OCI-M2 (cell line): Measurements from ENCODE around the gene FARS2.

Experiments
- DNase-seq: peaks from one replicate; lab custom pipeline; 2025; ENCODE audit not compliant: unreplicated experiment; lab: John Stamatoyannopoulos, UW

Gene FARS2

DNA sequence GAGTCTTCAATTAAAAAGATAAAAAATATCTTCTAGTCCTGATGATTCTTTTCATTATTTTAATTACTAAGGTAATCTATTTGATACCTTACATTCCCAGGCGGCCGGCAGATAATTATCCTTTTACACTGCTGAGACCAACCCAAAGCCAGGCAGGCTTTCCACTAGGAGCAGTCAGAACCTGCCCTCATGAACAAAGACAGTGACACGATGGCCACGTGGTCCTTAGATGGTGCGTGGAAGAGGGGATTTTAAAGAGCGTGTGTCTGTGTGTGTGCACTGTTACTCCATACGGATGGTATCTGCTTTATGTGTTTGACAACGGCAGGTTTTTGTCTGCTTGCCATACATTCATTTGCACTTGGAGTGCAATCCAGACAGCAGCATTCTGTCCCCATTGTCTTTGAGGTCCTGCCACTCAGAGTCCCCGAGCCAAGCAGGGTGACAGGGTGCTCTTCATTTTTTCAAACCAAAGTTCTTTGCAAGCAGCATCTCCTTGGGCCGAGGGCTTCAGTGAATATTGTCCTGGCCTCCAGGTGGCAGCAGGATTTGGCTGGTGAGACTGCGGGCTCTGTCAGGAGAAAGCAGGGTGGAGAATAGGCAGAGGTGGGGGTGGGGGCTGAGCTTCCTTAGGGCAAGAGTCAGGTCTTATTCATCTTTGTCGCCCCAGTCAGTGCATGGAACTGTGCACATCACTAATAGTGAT, 484.9 kb downstream of the FARS2 start:
- DNase-seq, result no peak

GRCh38 chr6:5746759-5747130, 485.4 kb downstream of the FARS2 start:
- DNase-seq, result no peak

DNA sequence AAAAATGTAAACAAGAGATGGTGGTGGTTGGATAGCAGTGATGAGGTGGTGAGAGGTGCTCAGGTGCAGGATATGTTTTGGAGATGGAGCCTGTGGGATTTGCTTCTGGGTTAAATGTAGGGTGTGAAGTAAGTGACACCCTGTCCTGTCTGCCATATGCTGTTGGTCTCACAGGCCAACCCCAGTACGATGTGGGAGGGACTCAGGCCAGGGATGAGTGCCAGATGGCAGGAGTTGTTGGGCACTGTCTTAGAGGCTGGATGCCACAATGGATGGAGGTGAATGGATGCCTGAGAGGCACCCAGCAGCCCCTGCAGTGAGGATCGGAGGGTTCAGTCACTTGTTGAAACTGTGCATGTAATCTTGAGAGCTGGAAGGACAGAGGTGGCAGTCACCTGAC, 486.1 kb downstream of the FARS2 start:
- DNase-seq, result no peak

DNA sequence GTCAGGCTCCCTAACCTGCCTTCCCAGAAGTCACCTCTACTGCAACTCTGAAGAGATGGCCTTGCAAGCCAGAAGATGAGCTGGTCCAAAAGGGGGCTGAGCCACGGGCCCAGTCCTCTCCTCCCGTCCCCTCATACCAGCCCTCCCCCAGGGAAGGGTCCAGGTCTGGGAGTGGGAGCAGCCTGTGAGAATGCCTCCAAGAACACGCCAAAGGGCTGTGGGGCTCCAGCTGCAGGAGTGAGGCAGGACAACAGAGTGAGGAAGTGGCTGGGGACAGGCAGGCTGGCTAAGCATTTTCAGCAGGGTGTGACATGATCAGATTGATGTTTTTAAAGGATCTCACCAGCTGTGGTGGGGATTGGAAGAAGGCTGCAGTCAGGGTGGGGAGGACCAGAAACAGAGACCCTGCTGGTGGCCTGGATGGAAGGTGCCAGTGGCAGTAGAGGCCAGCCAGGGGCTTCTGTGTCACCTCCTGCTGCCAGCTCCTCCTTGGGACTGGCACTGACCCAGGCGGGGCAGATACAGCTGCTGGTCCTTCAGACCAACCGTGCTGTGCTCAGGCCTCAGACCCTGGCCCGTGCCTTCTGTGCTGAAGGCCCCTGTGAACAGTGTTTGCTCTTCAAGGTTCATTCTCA, 487.8 kb downstream of the FARS2 start:
- no peak for DNase-seq

GRCh38 chr6:5749651-5750215, 488.4 kb downstream of the FARS2 start:
- DNase-seq, result no peak

- DNase-seq, result no peak
These were observed 490.4 kb downstream of the FARS2 start for GRCh38 chr6:5751525-5752390.

DNA sequence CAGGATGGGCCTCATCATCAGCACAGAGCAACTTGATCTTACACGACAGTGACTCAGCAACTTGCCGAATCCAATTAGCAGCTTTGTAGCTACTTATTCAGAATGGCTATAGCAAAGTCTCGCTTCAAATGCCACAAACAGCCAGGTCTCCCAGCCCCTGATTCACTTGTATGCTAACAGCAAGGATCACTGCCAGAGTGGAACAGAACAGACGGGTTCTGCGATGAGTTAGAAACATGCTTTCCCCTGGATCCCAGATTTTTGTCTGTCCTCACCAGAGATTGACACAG, 491.0 kb downstream of the FARS2 start:
- DNase-seq, result no peak

GRCh38 chr6:5753209-5753608, 491.9 kb downstream of the FARS2 start:
- no peak for DNase-seq

- DNase-seq, result no peak
These were observed 493.6 kb downstream of the FARS2 start for GRCh38 chr6:5754904-5755303.

DNA sequence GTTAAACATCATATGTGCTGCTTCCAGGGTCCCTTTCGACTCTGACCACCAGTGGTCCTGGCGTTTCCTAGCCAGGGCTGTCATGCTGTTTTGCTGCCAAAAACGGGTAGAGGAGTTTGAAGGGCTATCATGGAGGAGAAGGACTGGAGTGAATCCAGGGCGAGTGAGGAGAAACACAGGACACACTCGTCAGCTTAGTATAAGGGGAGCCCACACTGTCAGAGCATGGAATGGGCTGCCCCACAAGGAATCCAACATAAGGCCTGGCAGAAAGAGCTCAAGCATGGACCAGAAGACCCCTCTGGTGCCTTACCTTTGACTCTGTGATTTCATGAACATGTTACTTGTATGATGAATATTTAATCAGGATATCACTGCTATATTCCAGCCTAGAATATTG, 498.3 kb downstream of the FARS2 start:
- no peak for DNase-seq

- DNase-seq, result no peak
These were observed 500.1 kb downstream of the FARS2 start for GRCh38 chr6:5761370-5761769.

DNA sequence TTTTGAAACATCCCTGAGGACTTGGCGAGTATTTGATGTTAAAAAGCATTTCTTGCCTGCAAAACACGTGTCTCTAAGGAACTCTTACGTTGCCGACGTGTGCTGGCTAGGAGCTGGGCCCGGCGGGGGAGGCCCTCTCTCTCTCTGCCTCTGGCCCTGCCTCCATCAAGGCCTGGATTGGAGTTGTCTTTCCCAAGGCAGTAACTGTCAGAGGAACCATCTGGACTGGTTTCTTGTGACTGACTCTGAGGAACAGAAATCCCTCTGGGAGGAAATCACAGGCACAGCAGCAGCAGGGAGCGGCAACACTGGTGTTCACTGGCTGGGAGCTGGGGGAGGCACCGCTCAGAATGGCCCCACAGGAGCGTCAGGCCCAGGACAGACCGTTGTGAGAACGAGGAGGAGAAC, 501.3 kb downstream of the FARS2 start:
- no peak for DNase-seq

- DNase-seq, result no peak
These were observed 502.1 kb downstream of the FARS2 start for GRCh38 chr6:5763407-5763806.

DNA sequence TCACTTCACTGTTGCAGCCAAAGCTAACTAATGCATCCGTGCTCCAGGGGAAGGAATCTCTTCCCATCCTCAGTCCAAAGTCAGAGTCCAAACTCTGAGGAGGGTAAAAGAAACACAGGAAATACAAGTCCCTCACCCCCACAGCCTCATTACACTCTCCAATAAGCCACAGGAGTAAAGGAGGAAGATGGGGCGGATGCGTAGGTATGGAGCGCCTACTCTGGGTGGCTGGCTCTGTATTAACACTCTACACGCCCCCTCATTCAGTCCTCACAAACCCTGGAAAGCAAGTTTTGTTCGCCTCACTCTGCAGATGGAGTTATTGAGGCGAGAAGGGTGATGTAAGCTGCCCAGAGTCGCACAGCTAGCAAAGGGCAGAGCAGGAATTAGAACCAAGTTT, 502.6 kb downstream of the FARS2 start:
- DNase-seq, result no peak

GRCh38 chr6:5764401-5764955, 503.2 kb downstream of the FARS2 start:
- DNase-seq, result no peak

DNA sequence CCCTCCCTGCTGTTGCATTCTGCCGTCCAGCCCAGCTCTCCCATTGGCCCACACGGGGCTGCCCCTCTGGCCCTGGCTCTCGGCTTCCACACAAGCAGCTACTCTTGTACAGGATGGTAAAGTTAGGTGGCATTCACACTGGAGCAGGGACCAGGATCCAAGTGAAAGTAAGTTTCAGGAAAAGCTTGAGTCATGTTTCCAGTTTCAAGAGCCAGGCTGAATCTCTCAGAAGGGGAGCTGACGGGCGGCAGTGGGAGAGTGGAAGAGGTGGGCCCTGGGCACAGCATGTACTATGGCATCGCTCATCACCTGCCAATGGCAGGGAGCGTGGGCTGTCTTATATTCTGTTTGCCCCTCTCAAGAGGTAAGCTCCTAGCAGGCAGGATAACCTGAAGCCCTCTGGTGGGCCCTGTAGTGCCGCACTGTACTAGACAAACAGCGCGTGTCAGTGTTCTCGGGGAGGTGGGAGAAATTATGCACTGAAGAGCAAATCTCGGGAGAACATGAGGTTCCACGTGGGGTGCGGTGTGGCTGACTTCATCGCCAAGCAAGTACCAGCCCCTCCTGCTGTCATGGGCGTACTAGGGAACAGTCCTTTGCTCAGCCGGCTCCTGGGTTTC, 503.9 kb downstream of the FARS2 start:
- DNase-seq, result no peak

DNA sequence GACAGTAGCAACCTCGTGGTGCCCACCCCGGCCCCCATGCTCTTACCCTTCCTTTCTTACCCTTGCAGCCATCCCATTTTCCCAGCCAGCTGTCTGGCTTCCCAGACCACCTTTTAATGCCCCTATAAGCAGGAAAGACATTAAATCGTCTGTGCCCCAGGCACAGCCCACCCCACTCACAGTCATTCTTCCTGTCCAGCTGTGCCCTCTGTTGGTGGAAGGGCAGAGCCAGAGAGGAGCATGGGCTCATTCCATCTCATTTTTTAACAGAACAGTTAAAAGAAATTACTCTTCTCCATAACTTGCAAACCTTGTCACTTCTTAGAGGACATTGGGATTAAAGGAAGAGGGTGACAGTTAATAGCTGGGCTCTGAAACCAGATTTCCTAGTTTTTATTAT, 504.9 kb downstream of the FARS2 start:
- no peak for DNase-seq

- no peak for DNase-seq
These were observed 506.2 kb downstream of the FARS2 start for GRCh38 chr6:5767471-5767870.

GRCh38 chr6:5771211-5771610, 509.9 kb downstream of the FARS2 start:
- DNase-seq, result no peak

- DNase-seq, result no peak
These were observed 510.6 kb downstream of the FARS2 start for GRCh38 chr6:5771759-5772390.
